Choroid plexus epithelial cell (primary cell): ENCODE results near the gene THSD7B.

Experiments used
- DNase-seq: peaks from one replicate; pipeline ENCODE4 v3.0.0-alpha.2; 2010; ENCODE audit warnings: low read depth
- H3K4me3 ChIP-seq: 2 replicates; pipeline ENCODE4 v1.5.1; 2011; ENCODE audit warnings: low read depth, mild to moderate bottlenecking, control low read depth, low read length, moderate library complexity
- CTCF ChIP-seq: conservative IDR thresholded peaks from 2 replicates; pipeline ENCODE4 v1.5.1; 2011; ENCODE audit warnings: low read depth, mild to moderate bottlenecking, control low read depth, inconsistent platforms, low read length, moderate library complexity

THSD7B gene

GRCh38 chr2:137221797-137222492, 456.6 kb downstream of the THSD7B start:
- TF ChIP-seq CTCF = no peak
- no peak overlapping the region for H3K4me3 ChIP-seq
- no peak for DNase-seq

- TF ChIP-seq CTCF = no peak
- H3K4me3 ChIP-seq = no peak overlapping the region
- no peak for DNase-seq
Measured at GRCh38 chr2:137223722-137224121, 458.4 kb downstream of the THSD7B start.

GRCh38 chr2:137228566-137228965, 463.2 kb downstream of the THSD7B start:
- no peak for TF ChIP-seq CTCF
- no peak overlapping the region for H3K4me3 ChIP-seq
- peak; percentile 10 for DNase-seq

GRCh38 chr2:137229834-137230233, 464.5 kb downstream of the THSD7B start:
- DNase-seq = no peak
- no peak for TF ChIP-seq CTCF
- no peak overlapping the region for H3K4me3 ChIP-seq

GRCh38 chr2:137231628-137232027, 466.3 kb downstream of the THSD7B start:
- no peak for TF ChIP-seq CTCF
- DNase-seq = no peak
- H3K4me3 ChIP-seq = no peak overlapping the region

- no peak for DNase-seq
- TF ChIP-seq CTCF = no peak
- H3K4me3 ChIP-seq = no peak overlapping the region
Measured at GRCh38 chr2:137232076-137232475, 466.7 kb downstream of the THSD7B start.

GRCh38 chr2:137233091-137233490, 467.7 kb downstream of the THSD7B start:
- no peak for TF ChIP-seq CTCF
- H3K4me3 ChIP-seq = no peak overlapping the region
- DNase-seq = no peak
